ENCODE data around the gene ANTXR1. TPM values are rescaled to one million over a fixed set of nuclear protein-coding genes. Genes with fewer than 3 reads are reported as not detected.

The ANTXR1 gene
- total RNA-seq, 1 donor from 2014 or later = not detected

- Mint-ChIP-seq H3K27me3 (ENCODE audit: insufficient read depth) (peaks cover 23% of the 10 kb centered on the region), H3K4me1 (ENCODE audit: low read depth) (no peaks in the 10 kb centered on the region)
- intact Hi-C loops (cut with micrococcal nuclease) = no loop called here
Observed at GRCh38 chr2:68987021-68987503, 25.9 kb upstream of the ANTXR1 start.

GRCh38 chr2:68989035-68989434 lies 23.9 kb upstream of the ANTXR1 start:
- intact Hi-C loops (cut with micrococcal nuclease) = no loop called here
- Mint-ChIP-seq H3K4me1 (ENCODE audit: low read depth) (no peaks in the 10 kb centered on the region), H3K27me3 (ENCODE audit: insufficient read depth) (peaks cover 21% of the 10 kb centered on the region), H3K9me3 (no peaks in the 10 kb centered on the region), H3K4me3 (no peak overlapping the region), H3K27ac (no peak overlapping the region), H3K36me3 (ENCODE audit: low read depth) (no peaks in the 10 kb centered on the region)
- DNase-seq (ENCODE audit: low spot score) = no peak

More at GRCh38 chr2:68987021-68987503, 25.9 kb upstream of the ANTXR1 start:
- no peaks in the 10 kb centered on the region for H3K36me3 Mint-ChIP-seq (ENCODE audit: low read depth)
- H3K27ac Mint-ChIP-seq = no peak overlapping the region
- H3K9me3 Mint-ChIP-seq = no peaks in the 10 kb centered on the region
- no peak for DNase-seq (ENCODE audit: low spot score)
- no peak overlapping the region for H3K4me3 Mint-ChIP-seq

DNA sequence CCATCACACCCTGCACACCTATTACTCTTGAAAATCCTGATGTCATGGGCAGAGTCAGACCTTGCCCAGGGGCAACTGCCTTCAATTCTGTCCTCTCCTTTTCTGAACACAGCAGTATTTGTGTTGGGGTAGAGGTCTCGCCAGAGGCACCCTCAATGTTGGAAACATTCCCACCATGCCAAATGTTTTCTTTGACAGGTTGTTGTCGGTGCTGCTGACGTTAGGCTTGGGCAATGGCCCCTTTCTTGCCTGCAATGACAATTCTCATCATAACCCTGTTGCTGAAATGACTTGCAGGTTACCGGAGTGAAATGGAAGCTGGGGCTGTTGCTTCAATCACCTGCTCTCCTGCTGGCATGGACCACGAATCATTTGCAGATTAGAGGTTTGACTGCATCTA lies 20.6 kb upstream of the ANTXR1 start:
- H3K27me3 Mint-ChIP-seq (ENCODE audit: insufficient read depth) = peaks cover 17% of the 10 kb centered on the region
- no peak for DNase-seq (ENCODE audit: low spot score)
- no peak overlapping the region for H3K4me3 Mint-ChIP-seq
- intact Hi-C loops (cut with micrococcal nuclease) = no loop called here
- no peaks in the 10 kb centered on the region for H3K36me3 Mint-ChIP-seq (ENCODE audit: low read depth)
- no peaks in the 10 kb centered on the region for H3K9me3 Mint-ChIP-seq
- no peak overlapping the region for H3K27ac Mint-ChIP-seq
- H3K4me1 Mint-ChIP-seq (ENCODE audit: low read depth) = no peaks in the 10 kb centered on the region

GRCh38 chr2:68992933-68993332 lies 20.0 kb upstream of the ANTXR1 start:
- Mint-ChIP-seq H3K36me3 (ENCODE audit: low read depth) (no peaks in the 10 kb centered on the region), H3K27me3 (ENCODE audit: insufficient read depth) (peaks cover 17% of the 10 kb centered on the region)
- intact Hi-C loops (cut with micrococcal nuclease) = no loop called here

GRCh38 chr2:68993660-68994059 lies 19.3 kb upstream of the ANTXR1 start:
- H3K4me3 Mint-ChIP-seq = no peak overlapping the region
- H3K27ac Mint-ChIP-seq = no peak overlapping the region
- intact Hi-C loops (cut with micrococcal nuclease) = no loop called here

More at GRCh38 chr2:68992933-68993332, 20.0 kb upstream of the ANTXR1 start:
- Mint-ChIP-seq H3K27ac (no peak overlapping the region), H3K9me3 (no peaks in the 10 kb centered on the region), H3K4me3 (no peak overlapping the region), H3K4me1 (ENCODE audit: low read depth) (no peaks in the 10 kb centered on the region)
- DNase-seq (ENCODE audit: low spot score) = no peak

DNA sequence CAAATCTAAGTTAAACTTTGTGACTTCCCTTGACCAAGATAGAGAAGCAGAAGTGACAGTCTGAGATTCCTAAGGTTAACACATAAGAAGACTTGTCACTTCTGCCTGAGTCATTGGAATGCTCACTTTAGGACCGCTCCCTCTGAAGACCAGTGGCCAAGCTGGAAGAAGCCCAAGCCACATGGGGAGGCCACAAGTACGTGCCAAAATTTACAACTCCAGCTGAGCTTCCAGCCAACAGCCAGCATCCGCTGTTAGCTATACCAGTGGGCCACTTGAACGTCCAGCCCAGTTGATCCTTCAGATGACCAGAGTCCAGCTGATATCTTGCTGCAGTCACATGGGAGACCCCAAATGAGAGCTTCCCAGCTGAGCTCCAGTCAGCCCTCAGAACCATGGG lies 18.1 kb upstream of the ANTXR1 start:
- no peak for DNase-seq (ENCODE audit: low spot score)
- Mint-ChIP-seq H3K4me1 (ENCODE audit: low read depth) (no peaks in the 10 kb centered on the region), H3K4me3 (no peak overlapping the region), H3K27ac (no peak overlapping the region), H3K9me3 (no peaks in the 10 kb centered on the region), H3K36me3 (ENCODE audit: low read depth) (no peaks in the 10 kb centered on the region), H3K27me3 (ENCODE audit: insufficient read depth) (peaks cover 9% of the 10 kb centered on the region)
- intact Hi-C loops (cut with micrococcal nuclease) = no loop called here

More at GRCh38 chr2:68993660-68994059, 19.3 kb upstream of the ANTXR1 start:
- H3K36me3 Mint-ChIP-seq (ENCODE audit: low read depth) = no peaks in the 10 kb centered on the region
- peaks cover 14% of the 10 kb centered on the region for H3K27me3 Mint-ChIP-seq (ENCODE audit: insufficient read depth)
- H3K4me1 Mint-ChIP-seq (ENCODE audit: low read depth) = no peaks in the 10 kb centered on the region
- DNase-seq (ENCODE audit: low spot score) = no peak
- no peaks in the 10 kb centered on the region for H3K9me3 Mint-ChIP-seq

GRCh38 chr2:68995916-68996315 lies 17.1 kb upstream of the ANTXR1 start:
- H3K36me3 Mint-ChIP-seq (ENCODE audit: low read depth) = no peaks in the 10 kb centered on the region
- no peak overlapping the region for H3K27ac Mint-ChIP-seq
- no peaks in the 10 kb centered on the region for H3K4me1 Mint-ChIP-seq (ENCODE audit: low read depth)
- H3K27me3 Mint-ChIP-seq (ENCODE audit: insufficient read depth) = peaks cover 10% of the 10 kb centered on the region
- H3K4me3 Mint-ChIP-seq = no peak overlapping the region
- intact Hi-C loops (cut with micrococcal nuclease) = no loop called here
- H3K9me3 Mint-ChIP-seq = no peaks in the 10 kb centered on the region
- no peak for DNase-seq (ENCODE audit: low spot score)

DNA sequence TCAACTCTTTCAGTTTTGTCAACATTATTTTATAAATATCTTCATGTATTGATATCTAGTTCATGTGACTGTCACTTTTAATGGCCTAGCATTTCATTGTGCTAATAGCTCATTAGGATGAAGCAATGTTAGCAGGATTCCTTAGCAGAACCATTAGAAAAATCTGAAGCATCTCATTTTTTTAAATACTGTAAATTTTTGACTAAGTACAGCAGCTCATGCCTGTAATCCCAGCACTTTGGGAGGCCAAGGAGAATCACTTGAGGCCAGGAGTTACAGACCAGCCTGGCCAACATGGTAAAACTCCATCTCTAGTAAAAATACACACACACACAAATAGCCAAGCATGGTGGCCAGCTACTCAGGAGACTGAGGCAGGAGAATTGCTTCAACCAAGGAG lies 15.6 kb upstream of the ANTXR1 start:
- Mint-ChIP-seq H3K4me1 (ENCODE audit: low read depth) (no peaks in the 10 kb centered on the region), H3K9me3 (peaks cover 6% of the 10 kb centered on the region), H3K4me3 (no peak overlapping the region), H3K27me3 (ENCODE audit: insufficient read depth) (peaks cover 13% of the 10 kb centered on the region), H3K27ac (no peak overlapping the region), H3K36me3 (ENCODE audit: low read depth) (no peaks in the 10 kb centered on the region)
- DNase-seq (ENCODE audit: low spot score) = no peak
- intact Hi-C loops (cut with micrococcal nuclease) = no loop called here

GRCh38 chr2:69001879-69002278 lies 11.1 kb upstream of the ANTXR1 start:
- intact Hi-C loops (cut with micrococcal nuclease) = no loop called here
- Mint-ChIP-seq H3K9me3 (peaks cover 6% of the 10 kb centered on the region), H3K27ac (no peak overlapping the region), H3K4me1 (ENCODE audit: low read depth) (no peaks in the 10 kb centered on the region), H3K4me3 (no peak overlapping the region), H3K27me3 (ENCODE audit: insufficient read depth) (peaks cover 19% of the 10 kb centered on the region), H3K36me3 (ENCODE audit: low read depth) (no peaks in the 10 kb centered on the region)
- DNase-seq (ENCODE audit: low spot score) = no peak

DNA sequence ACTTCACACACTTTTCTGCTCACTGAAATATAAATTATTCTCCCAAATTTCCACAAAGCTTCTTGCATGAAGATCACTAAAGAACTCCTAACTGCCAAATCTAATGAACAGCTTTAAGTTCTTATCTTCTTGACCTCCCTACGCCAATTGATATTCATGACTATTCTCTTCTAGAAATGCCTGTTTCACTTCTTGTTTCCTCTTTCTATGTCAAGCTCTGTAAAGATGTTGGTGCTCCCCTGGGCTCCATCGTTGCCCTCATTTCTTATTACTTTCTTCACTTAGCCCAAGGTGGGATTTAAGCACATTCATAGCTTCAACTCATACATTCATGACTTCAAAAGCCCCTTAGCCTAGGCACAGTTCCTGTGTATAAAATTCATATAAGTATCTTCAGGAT lies 9.2 kb upstream of the ANTXR1 start:
- Mint-ChIP-seq H3K27ac (no peak overlapping the region), H3K27me3 (ENCODE audit: insufficient read depth) (peaks cover 19% of the 10 kb centered on the region), H3K4me3 (no peak overlapping the region), H3K9me3 (peaks cover 6% of the 10 kb centered on the region), H3K4me1 (ENCODE audit: low read depth) (no peaks in the 10 kb centered on the region), H3K36me3 (ENCODE audit: low read depth) (no peaks in the 10 kb centered on the region)
- DNase-seq (ENCODE audit: low spot score) = no peak
- intact Hi-C loops (cut with micrococcal nuclease) = no loop called here

DNA sequence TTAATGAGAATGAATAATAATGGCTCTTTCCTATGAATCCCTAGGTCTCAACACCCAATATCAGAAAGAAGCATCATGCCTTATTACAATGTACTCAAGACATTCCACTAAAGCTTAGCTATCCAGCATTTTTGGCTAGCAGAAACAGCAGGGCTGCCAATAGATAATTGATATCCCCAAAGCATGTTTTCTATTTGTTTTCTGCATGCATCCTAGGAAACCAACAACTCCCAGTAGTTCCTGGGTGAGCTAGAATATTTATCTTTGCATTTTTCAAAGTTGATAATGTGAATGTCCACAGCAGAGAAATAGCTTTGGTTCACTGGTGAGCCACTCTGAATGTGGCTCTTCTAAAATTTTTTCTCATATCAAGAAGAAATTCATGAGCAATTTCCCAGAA lies 5.8 kb upstream of the ANTXR1 start:
- no peak overlapping the region for H3K4me3 Mint-ChIP-seq
- peaks cover 31% of the 10 kb centered on the region for H3K27me3 Mint-ChIP-seq (ENCODE audit: insufficient read depth)
- H3K27ac Mint-ChIP-seq = no peak overlapping the region
- H3K36me3 Mint-ChIP-seq (ENCODE audit: low read depth) = no peaks in the 10 kb centered on the region
- intact Hi-C loops (cut with micrococcal nuclease) = no loop called here
- no peaks in the 10 kb centered on the region for H3K9me3 Mint-ChIP-seq
- no peak for DNase-seq (ENCODE audit: low spot score)
- no peaks in the 10 kb centered on the region for H3K4me1 Mint-ChIP-seq (ENCODE audit: low read depth)

- peaks cover 2% of the 10 kb centered on the region for H3K4me1 Mint-ChIP-seq (ENCODE audit: low read depth)
- H3K9me3 Mint-ChIP-seq = no peaks in the 10 kb centered on the region
- intact Hi-C loops (cut with micrococcal nuclease) = no loop called here
- DNase-seq (ENCODE audit: low spot score) = no peak
- no peak overlapping the region for H3K27ac Mint-ChIP-seq
- no peak overlapping the region for H3K4me3 Mint-ChIP-seq
- no peaks in the 10 kb centered on the region for H3K36me3 Mint-ChIP-seq (ENCODE audit: low read depth)
- peaks cover 35% of the 10 kb centered on the region for H3K27me3 Mint-ChIP-seq (ENCODE audit: insufficient read depth)
Observed at GRCh38 chr2:69007603-69008002, 5.4 kb upstream of the ANTXR1 start.

DNA sequence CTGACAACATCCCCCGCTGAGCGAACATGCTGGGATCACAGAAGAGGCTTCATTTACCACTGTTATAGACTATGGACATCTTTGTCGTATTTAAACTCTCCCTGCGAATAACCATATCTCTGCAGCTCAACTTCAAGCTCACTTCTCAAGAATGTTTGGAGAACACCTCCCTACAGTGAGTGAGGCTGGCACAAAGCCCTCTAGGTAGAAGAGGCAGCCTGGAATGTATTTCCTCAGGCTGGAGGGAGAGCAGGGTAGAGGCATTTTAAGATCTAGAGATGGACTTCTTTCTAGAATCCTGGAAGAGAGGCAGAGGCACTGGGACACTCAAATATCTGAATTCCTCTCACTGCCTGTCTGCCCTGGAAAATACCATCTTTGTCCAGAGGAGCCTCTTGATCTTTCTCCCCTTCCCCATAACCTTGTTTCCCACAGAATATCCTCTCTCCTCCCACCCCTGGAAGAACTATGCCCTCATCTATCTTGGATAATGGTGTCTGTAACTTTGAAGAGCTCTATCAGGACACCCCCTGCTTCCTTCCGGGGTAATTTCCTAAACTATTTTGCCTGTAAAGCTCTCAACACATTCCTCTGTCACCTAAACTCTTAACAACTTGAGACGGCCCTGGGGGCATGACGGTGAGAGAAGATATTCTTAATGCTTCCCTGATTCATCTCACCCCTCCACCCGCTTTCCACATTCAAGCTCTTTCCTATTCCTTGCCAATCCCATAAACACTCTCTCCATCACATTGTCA lies 2.4 kb upstream of the ANTXR1 start:
- DNase-seq (ENCODE audit: low spot score) = no peak
- H3K4me1 Mint-ChIP-seq (ENCODE audit: low read depth) = peaks cover 13% of the 10 kb centered on the region
- H3K4me3 Mint-ChIP-seq = no peak overlapping the region
- no peaks in the 10 kb centered on the region for H3K36me3 Mint-ChIP-seq (ENCODE audit: low read depth)
- intact Hi-C loops (cut with micrococcal nuclease) = loop anchor here (5.0 kb wide), 1 partner anchor 68 kb away; no protein-coding TSS in a partner anchor
- peaks cover 59% of the 10 kb centered on the region for H3K27me3 Mint-ChIP-seq (ENCODE audit: insufficient read depth)
- H3K9me3 Mint-ChIP-seq = no peaks in the 10 kb centered on the region
- no peak overlapping the region for H3K27ac Mint-ChIP-seq

Data from activated T-helper 1 cell treated with anti-CD3 and anti-CD28 coated beads, Interleukin-12 subunit alpha, Interleukin-12 subunit beta, Interleukin-2, Interleukin-4 antibody, amounts not matched to agents 30 ng/mL and 10 ng/mL and 1 ng/mL, durations not matched to agents 14 hours and 24 hours and 36 hours (primary cell).